CD4-positive, alpha-beta T cell treated with Interleukin-4 for 1 hour (primary cell): ENCODE results near the gene B4GALT2.

Source experiments
- DNase-seq, 2 donors: peaks; one replicate each; pipeline ENCODE4 v3.0.0-alpha.2; 2020 to 2022

Gene B4GALT2

DNA sequence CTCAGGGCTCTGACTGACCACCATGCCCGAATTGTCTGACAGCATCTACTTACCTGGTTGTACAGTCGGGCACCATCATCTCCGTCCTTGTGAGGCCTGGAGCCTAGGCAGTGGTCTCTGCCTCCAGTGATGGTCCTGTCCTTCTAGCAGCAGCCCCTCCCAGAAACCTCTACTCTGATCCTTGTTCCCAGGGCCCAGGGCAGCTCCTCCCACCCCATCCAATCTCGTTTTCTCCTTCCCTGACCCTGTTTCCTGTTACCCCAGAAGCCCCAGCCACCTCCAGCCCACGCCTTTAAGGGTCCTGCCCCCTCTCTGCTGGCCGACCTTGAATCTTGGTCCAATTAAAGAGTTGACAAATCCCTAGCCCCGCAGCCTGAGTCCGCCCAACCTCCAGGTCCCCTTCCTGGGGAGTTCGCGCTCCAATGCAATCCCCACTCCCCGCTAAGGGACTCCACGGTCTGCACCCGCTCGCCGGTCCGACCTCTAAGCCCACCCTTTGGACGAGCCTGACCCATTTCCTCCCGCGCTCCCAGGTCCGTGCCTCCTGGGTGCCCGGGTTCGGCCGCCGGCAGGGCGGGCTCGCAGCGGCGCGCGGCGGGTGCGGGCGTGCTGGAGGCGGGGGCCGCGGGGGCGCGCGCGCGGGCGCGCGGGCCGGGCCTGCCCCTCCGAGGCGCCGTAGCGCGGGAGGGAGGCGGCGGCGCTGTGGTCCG is at the start of gene B4GALT2:
B4GALT2 (plus strand) TSS at position 660 of the 710 bp plus-strand sequence. CDS start 1,951 bp downstream, outside the sequence.
- DNase-seq: peak in 1 of 2 donors; percentile 31

GRCh38 chr1:43930168-43930948 is 48.7 kb upstream of the B4GALT2 start:
- DNase-seq: peak in 1 of 2 donors; percentile 13

GRCh38 chr1:43930949-43931275 is 48.1 kb upstream of the B4GALT2 start:
- no peak for DNase-seq

DNA sequence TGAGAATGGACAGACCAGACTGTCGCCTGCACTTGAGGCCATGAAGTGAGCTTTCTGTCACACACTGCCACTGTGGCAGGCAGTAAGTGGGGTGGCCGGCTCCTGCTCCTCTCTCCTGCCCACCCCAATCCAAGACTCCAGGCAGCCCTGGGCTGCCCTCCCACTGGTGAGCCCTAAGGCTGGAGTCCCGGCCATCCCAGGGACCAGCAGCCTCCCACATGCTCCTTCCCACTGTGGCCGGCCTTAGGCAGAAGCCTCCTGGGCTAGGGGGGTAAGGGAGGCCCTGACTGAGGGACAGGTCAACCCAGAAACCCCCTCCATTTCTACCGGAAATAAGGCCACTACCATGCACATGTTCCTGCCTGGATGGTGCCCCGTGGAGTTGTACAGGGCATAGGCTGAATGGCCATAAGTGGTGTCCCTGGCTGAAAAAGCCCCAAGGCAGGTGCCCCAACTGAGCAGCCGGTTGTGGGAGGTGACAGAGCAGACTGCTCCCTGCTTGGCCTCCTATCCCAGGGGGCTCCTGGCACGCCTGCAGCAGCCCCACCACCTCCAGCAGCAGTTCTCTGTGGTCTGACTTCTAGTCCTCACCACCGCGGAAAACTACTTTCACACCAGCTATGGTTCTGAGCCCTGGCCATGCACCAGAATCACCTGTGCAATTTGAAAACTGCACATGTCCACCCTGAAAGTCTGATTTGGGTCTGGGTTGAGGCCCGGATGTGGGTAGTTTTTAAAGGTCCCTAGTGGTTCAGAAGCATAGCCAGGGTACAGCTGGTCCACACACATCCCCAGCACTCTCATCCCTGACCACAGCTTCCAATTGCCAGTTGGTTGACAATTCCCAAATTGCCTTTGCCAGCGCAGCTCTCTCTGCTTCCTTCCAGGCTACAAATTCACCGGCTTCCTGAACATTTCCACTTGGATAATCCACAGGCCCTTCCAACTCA is 47.0 kb upstream of the B4GALT2 start:
- DNase-seq: no peak

DNA sequence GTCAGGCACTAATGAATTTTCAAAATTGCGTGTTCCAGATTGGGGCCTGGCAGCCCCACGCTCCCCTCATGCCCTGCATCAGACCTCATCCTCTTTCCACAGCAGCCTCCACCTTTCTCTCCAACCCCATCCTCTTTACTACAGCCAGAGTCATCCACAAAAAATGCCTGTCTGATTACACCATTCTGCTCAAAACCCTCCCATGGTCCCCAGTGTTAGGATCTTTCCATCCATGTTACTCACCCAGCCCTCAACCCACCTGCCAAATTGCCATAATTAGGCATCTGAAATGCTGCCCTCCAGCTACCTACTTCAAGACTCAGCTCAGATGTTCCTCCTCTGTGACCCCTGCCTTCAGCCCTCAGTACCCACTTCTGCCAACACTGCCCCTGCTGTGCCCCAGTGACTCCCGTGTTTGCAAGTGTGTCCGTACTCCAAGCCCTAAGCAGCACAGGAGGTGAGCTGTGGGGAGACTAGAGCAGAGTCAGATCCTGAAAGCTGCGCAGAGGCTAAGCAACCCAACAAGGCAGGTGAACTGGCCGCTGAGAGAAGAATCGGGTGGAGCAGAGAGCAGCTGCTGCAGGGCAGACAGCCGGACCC is 46.1 kb upstream of the B4GALT2 start:
- DNase-seq: no peak

GRCh38 chr1:43933386-43934100 is 45.5 kb upstream of the B4GALT2 start, which contains the start of gene ARTN:
Gene ARTN (plus strand): TSS chr1:43933801. CDS start chr1:43935657, 1,856 bp downstream.
- DNase-seq: no peak

DNA sequence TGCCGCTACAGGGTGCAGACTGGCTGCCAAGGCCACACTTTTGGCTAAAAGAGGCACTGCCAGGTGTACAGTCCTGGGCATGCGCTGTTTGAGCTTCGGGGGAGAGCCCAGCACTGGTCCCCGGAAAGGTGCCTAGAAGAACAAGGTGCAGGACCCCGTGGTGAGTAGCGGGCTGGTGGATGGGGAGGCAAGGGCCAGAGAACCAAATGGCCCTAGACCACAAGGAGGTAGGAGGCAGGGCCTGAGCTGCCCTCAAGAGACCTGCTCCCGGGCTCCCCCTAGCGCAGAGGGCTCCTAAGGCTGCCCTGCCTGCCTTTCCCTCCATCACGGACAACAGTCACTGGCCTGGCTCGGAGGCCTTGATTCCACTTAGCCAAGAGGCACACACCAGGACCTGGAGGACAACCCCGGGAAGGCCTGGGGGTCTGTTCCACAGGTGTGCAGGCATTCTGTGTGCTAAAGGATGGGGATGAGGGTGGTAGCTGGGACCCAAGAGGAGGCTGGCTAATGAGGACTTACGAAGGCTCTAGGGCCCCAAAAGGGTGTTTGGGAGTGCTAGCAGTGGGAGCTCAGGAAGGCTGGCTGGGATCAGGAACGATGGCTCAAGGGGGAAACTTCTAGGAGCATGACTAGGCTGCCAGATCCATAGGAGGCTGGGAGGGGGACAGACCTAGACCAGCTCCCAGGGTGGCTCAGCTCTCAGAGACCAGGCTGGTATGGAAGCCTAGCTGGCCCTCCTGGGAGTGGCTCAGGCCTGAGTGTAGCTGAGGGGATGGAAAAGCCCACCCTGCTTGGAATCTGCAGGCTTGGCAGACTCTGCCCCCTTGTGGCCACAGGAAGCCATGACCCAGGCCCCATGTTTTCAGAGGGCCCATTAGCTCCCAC is 44.7 kb upstream of the B4GALT2 start:
- DNase-seq: peak; percentile 48 to 49

- no peak for DNase-seq
Observed at GRCh38 chr1:43934986-43935324, 44.1 kb upstream of the B4GALT2 start.

- no peak for DNase-seq
Observed at GRCh38 chr1:43935711-43936427, 43.1 kb upstream of the B4GALT2 start.

GRCh38 chr1:43936431-43937151 is 42.4 kb upstream of the B4GALT2 start:
- no peak for DNase-seq

GRCh38 chr1:43937179-43937865 is 41.7 kb upstream of the B4GALT2 start:
- DNase-seq: no peak

DNA sequence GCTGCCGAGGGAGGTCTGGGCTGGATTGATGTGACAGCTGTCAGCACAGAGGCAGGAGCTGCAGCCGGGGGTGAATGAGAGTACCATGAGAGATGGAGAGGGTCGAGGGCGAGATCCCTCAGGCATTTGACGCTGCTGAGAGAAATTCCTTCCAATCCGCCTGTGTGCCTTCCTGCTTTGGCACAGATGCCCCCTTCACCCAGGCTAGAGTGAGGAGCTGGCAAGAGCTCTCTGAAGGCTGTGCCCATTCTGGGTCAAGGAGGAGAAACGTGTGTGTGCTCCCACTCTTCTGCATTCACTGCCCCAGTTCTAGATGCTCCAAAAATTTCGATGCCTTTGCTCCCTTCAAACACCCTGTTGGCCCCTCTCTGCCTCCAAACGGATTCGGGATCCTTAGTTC is 40.6 kb upstream of the B4GALT2 start:
- DNase-seq: no peak

DNA sequence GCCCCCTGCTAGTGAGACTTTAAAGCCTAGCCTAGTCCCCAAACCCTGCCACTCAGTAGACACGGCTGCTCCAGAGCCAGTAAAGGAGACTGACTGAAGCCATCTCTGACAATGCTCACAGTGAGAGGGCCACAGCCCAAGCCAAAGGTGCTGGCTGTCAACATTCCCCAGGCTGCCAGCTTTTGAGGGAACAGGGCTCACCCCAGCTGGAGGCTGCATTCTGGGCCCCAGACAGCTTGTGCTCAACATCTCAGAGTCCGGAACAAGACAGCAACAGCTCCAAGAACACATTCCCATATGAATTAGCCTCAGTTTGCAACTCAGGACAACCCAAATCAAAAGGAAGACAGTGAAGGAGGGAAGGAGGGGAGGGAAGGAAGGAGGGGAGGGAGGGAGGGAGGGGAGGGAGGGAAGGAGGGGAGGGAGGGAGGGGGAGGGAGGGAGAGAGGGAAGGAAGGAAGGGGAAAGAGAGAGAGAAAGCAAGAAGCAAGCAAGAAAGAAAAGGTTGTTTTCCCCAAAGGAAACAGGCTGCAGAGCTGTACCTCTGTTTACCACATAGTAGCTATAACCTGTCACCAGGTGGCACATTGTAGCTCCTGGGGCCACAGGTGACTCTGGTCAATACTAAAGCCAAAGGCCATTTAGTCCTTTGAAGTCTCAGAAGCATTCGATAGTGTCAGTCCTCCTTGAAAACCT is 40.0 kb upstream of the B4GALT2 start:
- no peak for DNase-seq

- no peak for DNase-seq
Observed at GRCh38 chr1:43942411-43942810, 36.6 kb upstream of the B4GALT2 start.

GRCh38 chr1:43944860-43945259 is 34.1 kb upstream of the B4GALT2 start:
- no peak for DNase-seq

DNA sequence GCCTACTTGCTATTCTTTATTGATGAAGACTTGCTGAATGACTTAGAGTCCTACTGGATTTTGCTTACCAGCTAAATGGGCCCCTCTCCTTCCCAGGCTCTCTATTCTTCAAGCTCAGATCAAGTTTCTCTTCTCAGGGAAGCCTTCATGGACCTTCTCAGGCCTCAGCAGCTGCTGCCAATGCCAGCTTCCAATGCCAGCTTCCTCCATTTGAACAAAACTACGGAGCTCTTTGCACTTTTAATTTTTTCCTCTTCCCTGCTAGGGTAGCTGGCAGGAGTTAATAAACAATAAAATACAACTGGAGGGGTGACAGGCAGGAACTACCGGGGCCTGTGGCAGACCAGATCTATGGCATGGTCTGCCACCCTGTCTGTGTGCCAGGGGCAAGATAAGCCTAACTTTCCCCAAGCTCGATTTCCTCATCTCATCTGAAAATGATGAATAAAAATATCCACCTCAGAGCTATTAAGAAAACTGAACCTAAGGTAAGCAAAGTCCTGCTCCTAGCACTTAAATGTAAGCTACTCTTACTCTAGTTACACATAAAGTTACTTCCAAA is 33.3 kb upstream of the B4GALT2 start:
- no peak for DNase-seq

DNA sequence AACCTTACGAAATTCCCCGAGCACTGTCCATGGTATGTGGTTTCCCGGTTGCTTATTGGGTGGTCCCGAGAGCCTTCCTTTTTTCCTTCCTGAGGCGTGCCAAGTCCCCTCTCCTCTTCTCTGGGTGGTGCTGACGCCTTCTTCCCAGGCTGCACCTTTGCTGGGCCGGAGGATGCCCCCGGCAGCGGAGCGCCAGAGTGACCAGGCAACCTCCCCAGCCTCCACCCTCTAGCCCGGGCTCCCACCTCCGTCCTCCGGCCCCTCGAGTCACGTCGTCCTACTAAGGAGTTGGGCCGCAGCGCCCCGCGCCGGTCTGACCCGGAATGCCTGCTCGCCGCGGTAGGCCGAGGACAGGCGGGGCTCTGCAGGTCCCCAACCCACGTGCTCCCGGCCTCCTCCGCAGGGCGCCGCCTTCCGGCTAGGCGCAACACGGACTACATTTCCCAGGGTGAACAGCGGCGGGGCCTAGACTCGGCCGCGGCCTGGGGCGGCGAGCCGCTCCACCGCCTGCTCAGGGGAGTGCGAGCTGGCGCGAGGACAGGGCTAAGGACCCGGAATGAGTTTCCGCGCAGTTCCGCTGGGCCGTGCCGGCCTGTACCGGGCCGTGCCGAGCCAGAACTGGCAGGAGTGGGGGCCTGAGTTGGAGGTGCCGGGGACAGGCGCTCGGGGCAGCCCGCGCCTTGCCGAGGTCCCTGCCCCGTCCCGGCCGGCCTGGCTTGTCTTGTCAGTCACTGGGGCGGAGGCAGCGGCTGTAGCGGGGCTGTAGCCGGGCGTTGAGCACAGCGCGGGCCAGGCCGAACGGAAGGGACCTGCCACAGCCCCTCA is 32.6 kb upstream of the B4GALT2 start, which contains the start of gene IPO13:
IPO13 (plus strand) TSS at position 715 of the 825 bp plus-strand sequence. CDS start 651 bp downstream, outside the sequence.
- peak; percentile 95 to 96 for DNase-seq
